Erythroblast (primary cell): ENCODE data around the gene FAM83B.

ENCODE experiments used
- DNase-seq, 2 experiments: peaks; one replicate each; lab custom pipeline; 2025; lab: John Stamatoyannopoulos, UW
- GATA1 ChIP-seq: IDR thresholded peaks from 2 replicates; pipeline ENCODE4 v1.6.1; 2011; ENCODE audit warnings: low read depth, mild to moderate bottlenecking, control low read depth, low read length, moderate library complexity
- POLR2A ChIP-seq: IDR thresholded peaks from 2 replicates; pipeline ENCODE4 v1.6.1; 2011; ENCODE audit warnings: mild to moderate bottlenecking, low read length

FAM83B gene

DNA sequence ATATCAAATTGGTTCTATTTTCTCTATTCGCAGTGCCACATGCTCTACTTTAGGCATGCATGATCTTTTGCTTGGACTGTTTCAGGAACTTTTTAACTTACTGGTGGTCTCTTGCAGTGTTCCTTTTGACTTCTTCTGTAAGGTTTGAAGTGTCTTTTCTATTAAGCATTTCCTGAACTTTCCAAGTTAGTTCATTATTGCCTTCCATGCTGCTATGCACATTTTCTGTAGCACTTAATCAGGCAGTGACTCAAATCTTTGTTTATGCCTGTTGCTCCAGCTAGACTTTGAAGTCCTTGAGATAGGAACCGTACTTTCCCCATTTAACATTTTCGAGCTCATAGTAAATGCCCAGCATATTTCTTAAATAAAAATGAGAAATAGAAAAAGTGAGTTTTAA lies 52.2 kb downstream of the FAM83B start:
- no peak for DNase-seq
- TF ChIP-seq POLR2A (no peak), GATA1 (no peak)

DNA sequence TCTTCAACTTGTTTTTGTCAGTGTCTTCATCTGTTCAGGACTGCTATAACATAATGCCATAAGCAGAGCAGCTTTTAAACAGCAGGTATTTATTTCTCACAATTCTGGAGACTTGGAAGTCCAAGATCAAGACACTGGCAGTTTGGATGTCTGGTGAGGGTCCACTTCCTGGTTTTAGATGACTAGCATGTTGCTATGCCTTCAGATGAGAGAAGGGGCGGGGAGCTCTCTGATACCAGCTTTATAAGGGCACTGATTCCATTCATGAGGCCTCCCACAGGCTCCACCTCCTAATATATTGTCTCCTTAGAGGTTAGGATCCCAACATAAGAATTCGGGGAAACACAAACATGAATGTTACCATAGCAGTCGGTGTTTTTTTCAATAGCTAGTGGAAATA lies 52.9 kb downstream of the FAM83B start:
- no peak for TF ChIP-seq POLR2A
- TF ChIP-seq GATA1: no peak
- DNase-seq: no peak

DNA sequence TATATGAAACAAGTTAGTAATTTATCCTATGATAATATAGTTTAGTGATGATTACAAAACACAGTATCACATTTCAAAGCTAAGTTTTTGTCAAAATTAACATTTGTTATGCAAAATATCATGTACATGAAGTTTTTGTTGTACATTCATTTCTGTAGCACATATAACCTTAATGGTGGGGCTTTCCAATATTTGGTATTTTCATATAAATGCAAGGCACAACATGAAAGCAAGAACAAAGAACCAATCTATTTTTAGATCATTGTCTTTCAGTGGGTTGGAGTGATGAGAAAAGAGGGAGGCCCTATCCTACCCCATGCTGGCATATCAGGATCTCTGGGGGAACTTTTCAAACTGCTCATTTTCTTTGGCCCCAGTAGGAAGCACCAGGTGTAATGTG lies 53.4 kb downstream of the FAM83B start:
- TF ChIP-seq GATA1: no peak
- TF ChIP-seq POLR2A: no peak
- DNase-seq: no peak

GRCh38 chr6:54900666-54901065 lies 54.1 kb downstream of the FAM83B start:
- TF ChIP-seq POLR2A (no peak), GATA1 (no peak)
- DNase-seq: no peak

DNA sequence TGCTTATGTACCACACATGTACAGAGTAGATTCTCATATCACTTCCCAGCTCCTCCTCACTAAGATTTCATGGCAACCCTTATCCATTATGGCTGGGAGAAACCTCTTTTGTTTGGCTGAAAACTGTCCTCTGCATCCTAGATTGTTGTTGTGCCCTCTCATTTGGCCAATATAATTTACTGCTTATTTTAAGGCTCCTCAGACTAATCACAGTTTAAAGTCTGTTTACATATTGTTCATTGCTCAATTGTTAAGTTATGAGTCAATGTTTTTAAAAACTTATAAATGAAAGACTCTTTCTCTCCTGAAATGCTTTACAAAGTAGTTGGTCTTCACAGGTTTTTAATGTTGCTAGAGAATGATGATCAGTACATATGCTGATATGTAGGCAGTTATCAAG lies 57.3 kb downstream of the FAM83B start:
- no peak for TF ChIP-seq GATA1
- no peak for TF ChIP-seq POLR2A
- DNase-seq: no peak

DNA sequence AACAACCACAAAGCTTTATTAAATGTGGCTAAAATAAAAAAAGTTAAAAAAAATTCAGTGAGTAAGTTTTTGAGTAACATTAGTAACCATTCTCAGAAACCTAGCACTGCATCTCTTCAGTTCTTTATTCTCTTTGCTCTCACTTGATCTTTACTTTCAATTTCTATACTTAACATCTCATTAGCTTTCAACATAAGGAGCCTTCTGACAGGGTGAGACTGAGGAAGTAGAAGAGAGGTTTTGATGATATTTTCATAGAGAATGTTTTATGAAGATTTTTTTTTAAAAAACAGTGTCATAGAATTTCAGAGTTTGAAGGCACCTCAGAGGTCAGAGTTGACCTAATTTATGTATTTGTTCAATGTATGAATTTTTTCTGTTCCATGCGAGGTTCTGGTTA lies 60.8 kb downstream of the FAM83B start:
- TF ChIP-seq GATA1 (no peak), POLR2A (no peak)
- no peak for DNase-seq

DNA sequence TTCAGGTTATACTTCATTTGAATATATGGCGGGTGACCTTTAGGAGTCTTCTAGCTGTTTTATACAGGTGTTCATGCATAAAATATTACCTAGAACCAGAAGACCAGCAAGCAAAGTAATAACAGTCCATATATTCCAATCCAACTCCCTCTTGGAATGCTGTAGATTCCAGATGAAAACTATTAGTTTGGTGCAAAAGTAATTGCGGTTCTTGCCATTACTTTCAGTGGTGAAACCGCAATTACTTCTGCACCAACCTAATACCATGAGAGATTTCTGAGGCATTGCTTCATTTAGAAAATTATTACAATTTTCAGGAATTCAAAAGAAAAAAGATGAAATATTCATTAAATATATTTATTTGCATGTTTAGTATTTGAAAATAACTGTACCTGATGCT lies 62.6 kb downstream of the FAM83B start:
- no peak for DNase-seq
- TF ChIP-seq GATA1 (no peak), POLR2A (no peak)

GRCh38 chr6:54910431-54910884 lies 63.9 kb downstream of the FAM83B start:
- no peak for TF ChIP-seq POLR2A
- TF ChIP-seq GATA1: no peak
- DNase-seq: no peak

DNA sequence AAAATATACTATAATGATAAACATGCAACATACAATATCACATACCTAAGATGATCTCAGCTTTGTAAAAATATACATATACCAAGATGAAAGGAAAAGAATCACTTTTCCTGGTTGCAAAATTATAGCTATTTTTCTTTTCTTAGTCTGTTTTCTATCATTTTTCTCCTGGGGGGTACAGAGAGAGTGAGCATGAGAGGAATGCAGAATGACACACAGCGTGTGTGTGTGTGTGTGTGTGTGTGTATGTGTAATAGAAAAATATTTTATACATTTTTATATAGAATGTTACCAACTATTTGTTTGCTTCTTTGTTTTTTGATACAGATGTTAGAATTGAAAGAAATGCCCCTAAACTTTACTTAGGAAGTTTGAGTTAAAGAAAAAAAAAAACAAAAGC lies 64.3 kb downstream of the FAM83B start:
- TF ChIP-seq GATA1 (no peak), POLR2A (no peak)
- no peak for DNase-seq

GRCh38 chr6:54913211-54913610 lies 66.6 kb downstream of the FAM83B start:
- TF ChIP-seq GATA1 (no peak), POLR2A (no peak)
- DNase-seq: no peak

- DNase-seq: no peak
Observed at GRCh38 chr6:54916858-54917257, 70.3 kb downstream of the FAM83B start.

GRCh38 chr6:54920628-54921027 lies 74.1 kb downstream of the FAM83B start:
- TF ChIP-seq GATA1: no peak
- no peak for DNase-seq

More at GRCh38 chr6:54916858-54917257, 70.3 kb downstream of the FAM83B start:
- TF ChIP-seq POLR2A: no peak
- TF ChIP-seq GATA1: no peak

DNA sequence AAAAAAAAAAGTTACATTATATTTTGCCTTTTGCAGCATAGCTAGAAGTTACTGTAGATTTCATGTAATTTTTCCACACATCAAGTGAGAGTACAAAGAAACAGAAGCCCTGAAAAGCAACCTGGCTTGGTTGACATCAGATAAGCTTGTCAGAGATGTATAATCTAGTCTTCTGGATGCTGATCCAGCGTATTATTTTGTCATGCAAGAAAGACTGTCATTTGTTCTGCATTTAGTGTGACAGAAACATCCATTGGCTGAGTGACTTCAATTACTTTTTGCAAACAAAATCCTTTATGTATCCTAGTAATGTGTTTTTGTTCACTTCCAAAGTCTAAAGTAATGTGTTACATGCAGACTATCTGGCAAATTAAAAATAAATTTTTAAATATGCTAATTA lies 75.3 kb downstream of the FAM83B start:
- TF ChIP-seq POLR2A (no peak), GATA1 (no peak)
- DNase-seq: no peak

DNA sequence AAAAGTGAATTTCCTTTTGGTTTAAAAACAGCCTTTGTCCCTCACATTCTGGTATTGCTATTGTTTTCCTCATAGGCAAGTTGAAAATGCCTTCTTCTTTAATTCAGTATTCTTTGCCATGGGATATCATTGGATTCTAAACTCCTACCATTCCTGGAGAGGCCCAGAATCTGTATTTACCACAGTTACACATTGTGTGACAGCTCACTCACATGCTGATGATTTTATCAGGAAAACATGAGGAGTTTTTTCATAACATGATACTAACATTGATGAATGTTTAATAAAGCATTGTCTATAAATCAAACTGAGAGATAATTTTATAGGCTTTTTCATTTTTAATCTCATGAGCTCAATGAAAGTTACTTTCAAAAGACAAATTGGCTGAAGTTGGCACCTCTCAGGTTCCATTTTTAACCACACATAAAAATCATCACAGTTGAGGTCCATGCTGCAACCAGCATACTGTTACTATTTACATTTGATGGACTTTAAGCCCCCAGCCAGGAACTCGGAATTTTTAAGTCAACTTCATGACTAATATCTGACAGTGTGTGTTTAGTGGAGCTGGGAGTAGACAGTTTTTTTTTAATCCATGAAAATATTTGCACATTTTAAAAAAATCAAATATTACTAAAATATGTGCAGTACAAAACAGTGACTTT lies 82.8 kb downstream of the FAM83B start:
- DNase-seq: no peak
- TF ChIP-seq POLR2A (no peak), GATA1 (no peak)

- DNase-seq: no peak
- TF ChIP-seq POLR2A: no peak
- TF ChIP-seq GATA1: no peak
Observed at GRCh38 chr6:54932622-54933021, 86.1 kb downstream of the FAM83B start.
